GM19395 (cell line): ENCODE results near the gene AQP6.

Source experiments
- ATAC-seq: cut with Tn5 transposase; IDR thresholded peaks from one replicate; pipeline ENCODE4 v1.9.1; 2021; ENCODE audit warnings: mild to moderate bottlenecking, moderate library complexity; ENCODE audit not compliant: unreplicated experiment

The AQP6 gene

GRCh38 chr12:49955899-49956662 lies 16.7 kb upstream of the AQP6 start:
- ATAC-seq, result no peak

- ATAC-seq, result no peak
These were observed 15.8 kb upstream of the AQP6 start for GRCh38 chr12:49956663-49957569.

DNA sequence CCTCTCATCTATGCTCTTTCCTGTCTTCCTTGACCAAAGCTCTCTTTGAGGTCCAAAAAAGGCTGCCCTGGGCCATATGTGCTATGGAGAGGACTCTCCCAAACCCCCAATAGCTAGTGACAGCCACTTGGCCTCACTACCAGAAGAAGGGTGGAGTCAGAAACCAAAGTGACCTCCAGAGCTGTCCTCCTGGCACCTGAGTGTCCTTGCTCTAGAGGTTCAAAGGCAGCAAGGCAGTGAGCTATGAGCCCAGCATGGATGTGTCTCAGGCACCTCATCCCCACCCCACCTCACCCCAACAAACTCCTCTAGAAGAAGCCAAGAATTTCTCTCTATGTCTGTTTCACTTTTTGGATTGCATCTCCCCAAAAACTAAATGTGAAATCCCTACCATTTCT lies 15.2 kb upstream of the AQP6 start:
- no peak for ATAC-seq

- ATAC-seq, result no peak
These were observed 12.9 kb upstream of the AQP6 start for GRCh38 chr12:49959685-49960473.

DNA sequence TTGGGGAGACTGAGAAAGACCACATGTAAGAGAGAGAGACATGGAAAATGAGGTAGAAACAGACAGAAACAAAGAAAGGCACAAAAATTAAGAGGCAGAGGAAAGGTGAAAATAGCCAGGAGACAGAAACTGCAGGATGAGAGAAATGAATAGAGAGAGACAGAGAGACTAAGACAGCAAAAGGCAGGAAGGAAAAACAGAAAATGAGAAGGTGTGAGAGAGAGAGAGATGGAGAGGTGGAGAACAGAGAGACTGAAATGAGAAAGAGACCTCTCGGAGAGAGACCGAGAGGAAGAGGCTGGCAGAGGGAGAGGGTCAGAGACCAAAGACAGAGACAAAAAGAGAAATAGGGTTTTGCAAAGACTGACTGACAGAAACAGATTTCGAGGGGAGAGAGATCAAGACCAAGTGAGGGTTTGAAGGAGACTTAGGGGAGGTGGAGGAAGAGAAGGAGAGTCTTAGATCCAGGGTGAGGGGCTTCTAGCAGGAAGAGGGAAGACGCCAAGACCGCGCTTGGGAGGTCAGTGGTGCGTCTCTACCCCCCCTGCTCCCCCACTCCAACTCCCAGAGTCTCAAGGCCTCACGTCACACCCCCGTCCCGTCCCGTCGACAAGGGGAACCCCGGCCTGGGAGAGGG lies 12.2 kb upstream of the AQP6 start:
- no peak for ATAC-seq

DNA sequence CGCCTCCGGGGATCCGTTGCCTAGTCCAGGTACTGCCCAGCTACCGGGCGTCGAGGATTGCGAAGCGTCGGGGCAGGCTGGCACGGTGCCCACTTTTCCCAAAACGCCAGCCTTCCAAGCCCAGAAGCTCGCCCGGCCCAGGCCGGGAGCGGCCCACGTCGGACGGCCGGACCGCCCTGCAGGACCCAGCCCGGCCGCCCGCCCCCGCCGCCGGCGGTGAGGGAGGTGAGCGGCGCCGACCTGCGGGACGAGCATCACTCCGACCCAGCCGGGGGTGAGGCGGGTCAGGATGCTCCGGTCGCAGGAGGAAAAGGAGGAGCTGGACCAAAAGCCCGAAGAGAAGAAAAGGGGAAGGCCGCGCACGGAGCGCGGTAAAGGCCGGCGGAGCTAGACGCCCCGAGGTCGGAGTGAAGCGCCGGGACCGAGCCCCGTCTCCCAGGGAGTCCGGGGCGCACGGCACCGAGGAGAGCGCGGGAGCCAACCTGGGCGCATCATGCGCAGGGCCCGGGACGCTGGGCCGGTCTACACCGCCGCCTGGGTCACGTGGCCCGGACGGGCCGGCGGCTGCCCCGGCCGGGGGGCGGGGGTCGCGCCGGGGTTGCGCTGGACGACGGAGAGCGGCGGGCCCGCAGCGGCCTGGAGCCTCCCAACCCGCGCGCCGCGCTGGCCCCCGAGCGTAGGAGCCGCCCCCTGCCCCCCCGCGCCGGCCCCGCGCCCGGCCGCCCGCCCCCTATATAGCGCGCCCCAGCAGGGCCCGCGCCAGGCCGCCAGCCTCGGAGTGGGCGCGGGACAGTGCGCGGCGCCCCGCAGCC lies 11.4 kb upstream of the AQP6 start, which contains the start of gene AQP5:
TSS of gene AQP5 (plus strand) at position 762 of the 812 bp plus-strand sequence. CDS start 146 bp downstream, outside the sequence.
- no peak for ATAC-seq

DNA sequence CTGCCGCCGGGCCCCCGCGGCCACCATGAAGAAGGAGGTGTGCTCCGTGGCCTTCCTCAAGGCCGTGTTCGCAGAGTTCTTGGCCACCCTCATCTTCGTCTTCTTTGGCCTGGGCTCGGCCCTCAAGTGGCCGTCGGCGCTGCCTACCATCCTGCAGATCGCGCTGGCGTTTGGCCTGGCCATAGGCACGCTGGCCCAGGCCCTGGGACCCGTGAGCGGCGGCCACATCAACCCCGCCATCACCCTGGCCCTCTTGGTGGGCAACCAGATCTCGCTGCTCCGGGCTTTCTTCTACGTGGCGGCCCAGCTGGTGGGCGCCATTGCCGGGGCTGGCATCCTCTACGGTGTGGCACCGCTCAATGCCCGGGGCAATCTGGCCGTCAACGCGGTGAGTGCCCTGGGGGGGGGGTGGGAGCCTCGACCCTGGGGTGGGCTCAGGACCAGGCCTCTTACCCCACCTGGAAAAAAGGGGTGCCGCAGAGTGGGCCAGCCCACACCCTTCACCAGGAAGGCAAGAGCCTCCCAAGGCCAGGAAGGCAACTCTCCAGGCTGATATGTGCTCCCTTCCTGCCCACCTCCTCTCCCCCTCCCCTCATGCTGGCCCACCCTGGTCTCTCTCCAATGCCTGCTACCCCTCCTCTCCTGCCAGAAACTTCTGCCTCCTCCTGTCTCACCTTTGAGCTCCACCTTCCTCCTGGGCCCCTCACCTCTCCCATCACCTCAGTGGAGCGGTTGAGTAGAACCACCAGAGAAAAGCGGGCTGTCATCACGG lies 10.6 kb upstream of the AQP6 start:
- ATAC-seq, result no peak

DNA sequence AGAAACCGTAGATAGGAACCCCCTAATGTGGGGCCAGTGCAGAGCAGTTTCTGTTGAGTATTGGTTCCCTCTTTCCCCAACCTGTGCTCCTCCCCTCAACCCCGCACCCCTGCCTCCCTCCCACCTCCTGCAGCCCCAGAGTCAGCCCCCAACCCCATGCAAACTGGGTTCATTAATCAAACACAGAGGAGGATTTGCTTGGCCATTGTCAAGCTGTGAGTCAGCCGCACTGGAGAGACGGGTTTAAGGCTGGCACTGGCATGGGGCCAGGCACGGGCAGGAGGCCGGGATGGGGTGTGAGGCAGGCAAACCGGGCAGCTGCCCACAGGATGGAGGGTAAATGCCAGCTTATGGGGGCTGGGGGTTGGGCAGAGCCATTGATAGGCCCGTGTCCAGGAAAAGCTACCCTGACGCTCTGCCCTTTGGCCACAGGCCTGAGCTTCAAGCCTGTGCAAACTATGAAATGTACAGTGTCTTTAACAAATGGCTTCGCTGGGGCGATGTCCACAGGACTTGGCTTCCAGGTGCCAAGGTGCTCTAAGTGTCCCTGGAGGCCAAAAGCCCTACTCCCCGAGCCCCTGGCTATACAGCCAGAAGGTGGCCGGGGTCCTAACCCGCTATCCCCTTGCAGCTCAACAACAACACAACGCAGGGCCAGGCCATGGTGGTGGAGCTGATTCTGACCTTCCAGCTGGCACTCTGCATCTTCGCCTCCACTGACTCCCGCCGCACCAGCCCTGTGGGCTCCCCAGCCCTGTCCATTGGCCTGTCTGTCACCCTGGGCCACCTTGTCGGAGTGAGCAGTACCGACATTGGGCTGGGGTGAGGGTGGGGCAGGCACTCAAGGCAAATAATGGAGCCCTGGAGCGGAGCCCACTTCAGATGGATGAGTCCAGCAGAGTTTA lies 9.6 kb upstream of the AQP6 start:
- ATAC-seq, result no peak

GRCh38 chr12:49963976-49964815 lies 8.6 kb upstream of the AQP6 start:
- ATAC-seq, result no peak

DNA sequence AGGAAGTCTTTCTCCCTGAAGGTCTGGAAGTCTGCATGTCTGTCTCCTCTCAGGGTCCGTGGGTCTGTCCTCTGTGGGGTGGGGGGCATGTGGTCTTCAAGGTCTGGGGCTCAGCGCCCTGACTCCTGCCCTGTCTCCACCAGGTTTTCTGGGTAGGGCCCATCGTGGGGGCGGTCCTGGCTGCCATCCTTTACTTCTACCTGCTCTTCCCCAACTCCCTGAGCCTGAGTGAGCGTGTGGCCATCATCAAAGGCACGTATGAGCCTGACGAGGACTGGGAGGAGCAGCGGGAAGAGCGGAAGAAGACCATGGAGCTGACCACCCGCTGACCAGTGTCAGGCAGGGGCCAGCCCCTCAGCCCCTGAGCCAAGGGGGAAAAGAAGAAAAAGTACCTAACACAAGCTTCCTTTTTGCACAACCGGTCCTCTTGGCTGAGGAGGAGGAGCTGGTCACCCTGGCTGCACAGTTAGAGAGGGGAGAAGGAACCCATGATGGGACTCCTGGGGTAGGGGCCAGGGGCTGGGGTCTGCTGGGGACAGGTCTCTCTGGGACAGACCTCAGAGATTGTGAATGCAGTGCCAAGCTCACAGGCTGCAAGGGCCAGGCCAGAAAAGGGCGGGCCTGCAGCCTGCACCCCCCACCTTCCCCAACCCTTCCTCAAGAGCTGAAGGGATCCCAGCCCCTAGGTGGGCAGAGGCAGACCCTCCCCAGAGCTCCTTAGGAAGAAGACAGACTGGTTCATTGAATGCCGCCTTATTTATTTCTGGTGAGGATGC lies 7.7 kb upstream of the AQP6 start:
- ATAC-seq, result no peak

GRCh38 chr12:49965836-49966235 lies 6.9 kb upstream of the AQP6 start:
- ATAC-seq, result no peak

- ATAC-seq, result no peak
These were observed 6.2 kb upstream of the AQP6 start for GRCh38 chr12:49966511-49967041.

- ATAC-seq, result peak; percentile 79
These were observed 5.5 kb upstream of the AQP6 start for GRCh38 chr12:49967042-49967776.

DNA sequence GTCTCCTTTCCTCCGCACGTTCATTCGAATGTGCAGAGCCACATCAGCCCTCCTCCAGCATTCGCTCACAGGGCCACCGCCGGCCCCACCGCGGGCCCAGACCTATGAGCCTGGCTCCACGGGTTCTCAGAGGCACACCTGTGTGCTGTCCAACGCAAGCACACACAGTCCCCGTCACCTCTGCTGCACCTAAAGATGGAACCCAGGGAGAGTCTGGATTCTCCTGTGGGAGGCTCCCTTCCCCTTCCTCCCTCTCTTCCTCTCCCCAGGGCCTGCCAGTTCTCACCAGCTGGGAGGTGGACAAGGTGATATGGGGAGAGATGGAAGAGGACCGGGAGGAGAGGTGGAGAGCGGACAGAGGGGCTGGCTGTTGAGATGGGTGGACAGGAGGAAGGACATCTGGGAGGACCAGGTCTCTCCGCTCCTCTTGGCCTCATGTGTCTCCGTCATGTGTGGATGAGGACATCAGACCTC lies 4.9 kb upstream of the AQP6 start:
- peak; percentile 21 for ATAC-seq

DNA sequence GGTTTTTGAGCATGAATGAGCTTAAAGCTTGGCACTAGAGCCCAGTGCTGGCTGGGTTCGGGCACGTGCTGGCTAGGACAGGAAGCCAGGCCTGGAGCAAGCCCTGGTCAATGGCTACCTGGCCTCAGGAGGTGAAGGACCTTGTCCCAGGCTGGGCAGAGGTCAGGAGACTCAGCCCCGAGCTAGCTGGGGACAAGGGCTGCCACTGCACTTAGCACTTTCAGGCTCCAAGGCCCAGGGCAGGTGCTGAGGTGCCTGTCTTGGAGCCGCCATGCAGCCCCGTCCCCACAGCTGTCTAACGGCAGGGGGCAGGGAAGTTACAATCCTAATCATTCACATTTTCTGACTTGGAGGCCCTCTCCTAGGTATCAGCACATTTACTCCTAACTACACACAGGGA lies 4.3 kb upstream of the AQP6 start:
- no peak for ATAC-seq
